GM12878 (cell line): Measurements from ENCODE around the gene MSRB2.

ENCODE experiments used
- FOS ChIP-seq: IDR thresholded peaks from 3 replicates; pipeline ENCODE4 v1.6.1; 2011; ENCODE audit warnings: borderline replicate concordance; ENCODE audit not compliant: insufficient read length; ENCODE audit errors: extremely low read depth
- MAX ChIP-seq: IDR thresholded peaks from 2 replicates; pipeline ENCODE4 v1.6.1; 2012; ENCODE audit warnings: low read depth, low read length, improper control_type of control experiment
- MYC ChIP-seq: IDR thresholded peaks from 2 replicates; pipeline ENCODE4 v1.6.1; 2011; ENCODE audit warnings: mild to moderate bottlenecking, low read length, moderate library complexity, inconsistent platforms; ENCODE audit not compliant: insufficient read depth, insufficient replicate concordance, insufficient read length, severe bottlenecking
- POLR2A ChIP-seq: IDR thresholded peaks from 2 replicates; pipeline ENCODE4 v1.6.1; 2011; ENCODE audit warnings: low read depth, mild to moderate bottlenecking, low read length
- POLR2AphosphoS2 ChIP-seq: IDR thresholded peaks from 2 replicates; pipeline ENCODE4 v1.6.1; 2011; ENCODE audit warnings: low read depth, mild to moderate bottlenecking, low read length, improper control_type of control experiment, moderate library complexity
- POLR2AphosphoS5 ChIP-seq: IDR thresholded peaks from 2 replicates; pipeline ENCODE4 v1.6.1; 2011; ENCODE audit warnings: mild to moderate bottlenecking, low read length, inconsistent platforms
- REST ChIP-seq: IDR thresholded peaks from 2 replicates; pipeline ENCODE4 v1.6.1; 2012; ENCODE audit warnings: mild to moderate bottlenecking, low read depth, low read length
- RFX5 ChIP-seq: IDR thresholded peaks from 2 replicates; pipeline ENCODE4 v1.6.1; 2011; ENCODE audit warnings: low read depth, low read length, improper control_type of control experiment
- SMAD5 ChIP-seq: IDR thresholded peaks from 2 replicates; pipeline ENCODE4 v1.6.1; 2016; ENCODE audit warnings: antibody characterized with exemption, low read depth
- TF ChIP-seq, protein P1 (sequence below), 3 experiments: IDR thresholded peaks in 2 of 3; conservative IDR thresholded peaks in 1 of 3; 2 replicates each; pipeline ENCODE4 v1.5.1; 2011; ENCODE audit warnings: low read depth in 3 of 3, low read length in 3 of 3, mild to moderate bottlenecking in 3 of 3, control low read depth in 2 of 3, moderate library complexity in 2 of 3, inconsistent platforms in 1 of 3, mixed read lengths in 1 of 3; ENCODE audit not compliant: control insufficient read depth in 2 of 3, insufficient read depth in 1 of 3; ENCODE audit errors: extremely low read depth in 1 of 3
- TF ChIP-seq, protein P2 (sequence below): fragments of 450-650 bp; IDR thresholded peaks from 2 replicates; pipeline ENCODE4 v1.6.1; 2017; ENCODE audit warnings: mild to moderate bottlenecking, low read depth, inconsistent platforms; ENCODE audit not compliant: poor library complexity, severe bottlenecking

DNA sequence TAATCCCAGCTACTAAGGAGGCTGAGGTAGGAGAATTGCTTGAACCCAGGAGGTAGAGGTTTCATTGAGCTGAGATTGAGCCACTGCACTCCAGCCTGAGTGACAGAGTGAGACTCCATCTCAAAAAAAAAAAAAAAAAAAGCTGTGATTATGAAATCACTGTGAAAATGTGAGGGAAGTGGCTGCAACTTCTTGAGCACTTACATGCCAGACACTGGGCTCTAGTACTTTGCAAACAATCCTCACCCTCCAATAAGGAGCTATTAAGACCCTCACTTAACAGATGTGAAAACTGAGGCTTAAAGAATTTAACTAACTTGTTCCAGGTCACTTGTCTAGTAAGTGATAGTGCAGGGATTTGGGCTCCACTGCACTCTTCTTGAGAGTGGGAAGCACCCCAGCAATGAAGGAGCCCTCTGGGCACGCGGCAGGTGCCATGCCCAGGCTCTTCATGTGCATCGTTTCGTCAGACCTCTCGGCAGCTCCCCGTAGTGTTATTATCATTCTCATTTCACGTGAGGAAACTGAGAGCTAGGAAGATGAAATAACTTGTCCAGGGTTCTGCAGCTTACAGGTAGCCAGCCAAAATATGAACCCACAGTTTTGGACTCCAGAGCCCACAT, 19.0 kb downstream of the MSRB2 start:
- TF ChIP-seq POLR2AphosphoS5 (no peak), MAX (no peak), POLR2AphosphoS2 (no peak), FOS (no peak), POLR2A (no peak), MYC (no peak), RFX5 (no peak), REST (no peak), SMAD5 (no peak)
- TF ChIP-seq, protein P1, sequence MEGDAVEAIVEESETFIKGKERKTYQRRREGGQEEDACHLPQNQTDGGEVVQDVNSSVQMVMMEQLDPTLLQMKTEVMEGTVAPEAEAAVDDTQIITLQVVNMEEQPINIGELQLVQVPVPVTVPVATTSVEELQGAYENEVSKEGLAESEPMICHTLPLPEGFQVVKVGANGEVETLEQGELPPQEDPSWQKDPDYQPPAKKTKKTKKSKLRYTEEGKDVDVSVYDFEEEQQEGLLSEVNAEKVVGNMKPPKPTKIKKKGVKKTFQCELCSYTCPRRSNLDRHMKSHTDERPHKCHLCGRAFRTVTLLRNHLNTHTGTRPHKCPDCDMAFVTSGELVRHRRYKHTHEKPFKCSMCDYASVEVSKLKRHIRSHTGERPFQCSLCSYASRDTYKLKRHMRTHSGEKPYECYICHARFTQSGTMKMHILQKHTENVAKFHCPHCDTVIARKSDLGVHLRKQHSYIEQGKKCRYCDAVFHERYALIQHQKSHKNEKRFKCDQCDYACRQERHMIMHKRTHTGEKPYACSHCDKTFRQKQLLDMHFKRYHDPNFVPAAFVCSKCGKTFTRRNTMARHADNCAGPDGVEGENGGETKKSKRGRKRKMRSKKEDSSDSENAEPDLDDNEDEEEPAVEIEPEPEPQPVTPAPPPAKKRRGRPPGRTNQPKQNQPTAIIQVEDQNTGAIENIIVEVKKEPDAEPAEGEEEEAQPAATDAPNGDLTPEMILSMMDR (IDR thresholded peaks at IDR 0.05 in 2 of 3, conservative IDR thresholded peaks at IDR 0.05 in 1 of 3; ENCODE audit: control insufficient read depth in 2 of 3, extremely low read depth in 1 of 3, insufficient read depth in 1 of 3, low read depth in 3 of 3, low read length in 3 of 3) = no peak
- TF ChIP-seq, protein P2, sequence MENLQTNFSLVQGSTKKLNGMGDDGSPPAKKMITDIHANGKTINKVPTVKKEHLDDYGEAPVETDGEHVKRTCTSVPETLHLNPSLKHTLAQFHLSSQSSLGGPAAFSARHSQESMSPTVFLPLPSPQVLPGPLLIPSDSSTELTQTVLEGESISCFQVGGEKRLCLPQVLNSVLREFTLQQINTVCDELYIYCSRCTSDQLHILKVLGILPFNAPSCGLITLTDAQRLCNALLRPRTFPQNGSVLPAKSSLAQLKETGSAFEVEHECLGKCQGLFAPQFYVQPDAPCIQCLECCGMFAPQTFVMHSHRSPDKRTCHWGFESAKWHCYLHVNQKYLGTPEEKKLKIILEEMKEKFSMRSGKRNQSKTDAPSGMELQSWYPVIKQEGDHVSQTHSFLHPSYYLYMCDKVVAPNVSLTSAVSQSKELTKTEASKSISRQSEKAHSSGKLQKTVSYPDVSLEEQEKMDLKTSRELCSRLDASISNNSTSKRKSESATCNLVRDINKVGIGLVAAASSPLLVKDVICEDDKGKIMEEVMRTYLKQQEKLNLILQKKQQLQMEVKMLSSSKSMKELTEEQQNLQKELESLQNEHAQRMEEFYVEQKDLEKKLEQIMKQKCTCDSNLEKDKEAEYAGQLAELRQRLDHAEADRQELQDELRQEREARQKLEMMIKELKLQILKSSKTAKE = no peak
